WTC11 (cell line): ENCODE data around the gene ACMSD. TPM values are rescaled to one million over a fixed set of nuclear protein-coding genes. Genes with fewer than 3 reads are reported as not detected.

ENCODE experiments used
- ATAC-seq: fragments of 200-7000 bp; cut with Tn5 transposase; 2 replicates; pipeline ENCODE4 v1.10.0; 2021; ENCODE audit warnings: mild to moderate bottlenecking, moderate library complexity
- CTCF ChIA-PET: fragments of 300-600 bp; sonication (Branson Sonifier 250); formaldehyde crosslinking; loops from one replicate; lab custom pipeline; 2021; ENCODE audit warnings: antibody characterized with exemption; lab: Charles Lee
- POLR2A ChIA-PET: fragments of 350-600 bp; sonication (Branson Sonifier 250); formaldehyde crosslinking; loops from one replicate; lab custom pipeline; 2021; ENCODE audit warnings: antibody characterized with exemption; lab: Charles Lee
- DNase-seq: peaks from one replicate; pipeline ENCODE4 v3.0.0; 2021; ENCODE audit warnings: low spot score
- H3K27ac Mint-ChIP-seq: 2 replicates; pipeline ENCODE4 v1.8.0; 2021; ENCODE audit warnings: mixed read lengths
- H3K27me3 Mint-ChIP-seq: 2 replicates; pipeline ENCODE4 v1.8.0; 2021; ENCODE audit warnings: low read depth, mild to moderate bottlenecking, moderate library complexity, mixed read lengths
- H3K36me3 Mint-ChIP-seq: 2 replicates; pipeline ENCODE4 v1.8.0; 2021; ENCODE audit warnings: mixed read lengths
- H3K4me1 Mint-ChIP-seq: 2 replicates; pipeline ENCODE4 v1.8.0; 2022; ENCODE audit warnings: mixed read lengths
- H3K4me3 Mint-ChIP-seq: 2 replicates; pipeline ENCODE4 v1.8.0; 2021; ENCODE audit warnings: mild to moderate bottlenecking, moderate library complexity, mixed read lengths
- H3K9me3 Mint-ChIP-seq: 2 replicates; pipeline ENCODE4 v1.8.0; 2021; ENCODE audit warnings: mixed read lengths
- CDX4 ChIP-seq: fragments of 250-450 bp; sonication (Bioruptor Pico); IDR thresholded peaks from 2 replicates; pipeline ENCODE4 v1.9.0; 2021; ENCODE audit warnings: moderate library complexity, mild to moderate bottlenecking, inconsistent platforms, borderline replicate concordance
- JAZF1 ChIP-seq: fragments of 250-450 bp; sonication (Bioruptor Pico); IDR thresholded peaks from 2 replicates; pipeline ENCODE4 v1.9.0; 2021; ENCODE audit warnings: moderate library complexity, mild to moderate bottlenecking, inconsistent platforms
- NR2C2 ChIP-seq: sonication (generic); formaldehyde crosslinking; IDR thresholded peaks from 2 replicates; pipeline ENCODE4 v1.8.0; 2022; ENCODE audit warnings: mild to moderate bottlenecking, missing genetic modification reagents
- STAT6 ChIP-seq: sonication (generic); formaldehyde crosslinking; conservative IDR thresholded peaks from 2 replicates; pipeline ENCODE4 v1.8.1; 2023; ENCODE audit warnings: mild to moderate bottlenecking, low read depth, missing genetic modification reagents, moderate library complexity
- USF1 ChIP-seq: sonication (generic); formaldehyde crosslinking; IDR thresholded peaks from 2 replicates; pipeline ENCODE4 v1.8.0; 2022; ENCODE audit warnings: mild to moderate bottlenecking, missing genetic modification reagents
- USF2 ChIP-seq: sonication (generic); formaldehyde crosslinking; IDR thresholded peaks from 2 replicates; pipeline ENCODE4 v1.8.1; 2023; ENCODE audit warnings: mild to moderate bottlenecking, missing genetic modification reagents, moderate library complexity
- ZBTB21 ChIP-seq: sonication (generic); formaldehyde crosslinking; IDR thresholded peaks from 2 replicates; pipeline ENCODE4 v1.8.1; 2023; ENCODE audit warnings: mild to moderate bottlenecking, missing genetic modification reagents, borderline replicate concordance
- ZNF232 ChIP-seq: sonication (generic); formaldehyde crosslinking; IDR thresholded peaks from 2 replicates; pipeline ENCODE4 v1.8.0; 2022; ENCODE audit warnings: mild to moderate bottlenecking, missing genetic modification reagents
- ZNF263 ChIP-seq: sonication (generic); formaldehyde crosslinking; IDR thresholded peaks from 2 replicates; pipeline ENCODE4 v1.8.1; 2022; ENCODE audit warnings: low read depth, mild to moderate bottlenecking, moderate library complexity, missing genetic modification reagents
- total RNA-seq: library from RNA; stranded (reverse); gene quantifications from 3 replicates; pipeline ENCODE4 v1.2.3, GENCODE V29; 2021
- TF ChIP-seq, protein P1 (sequence below): fragments of 250-450 bp; sonication (Bioruptor Pico); IDR thresholded peaks from 2 replicates; pipeline ENCODE4 v1.9.0; 2021; ENCODE audit warnings: mild to moderate bottlenecking, borderline replicate concordance
- TF ChIP-seq, protein P2 (sequence below): sonication (generic); formaldehyde crosslinking; IDR thresholded peaks from 2 replicates; pipeline ENCODE4 v1.8.0; 2022; ENCODE audit warnings: mild to moderate bottlenecking, missing genetic modification reagents

The ACMSD gene
- total RNA-seq, 1 experiment from 2014 or later = not detected

DNA sequence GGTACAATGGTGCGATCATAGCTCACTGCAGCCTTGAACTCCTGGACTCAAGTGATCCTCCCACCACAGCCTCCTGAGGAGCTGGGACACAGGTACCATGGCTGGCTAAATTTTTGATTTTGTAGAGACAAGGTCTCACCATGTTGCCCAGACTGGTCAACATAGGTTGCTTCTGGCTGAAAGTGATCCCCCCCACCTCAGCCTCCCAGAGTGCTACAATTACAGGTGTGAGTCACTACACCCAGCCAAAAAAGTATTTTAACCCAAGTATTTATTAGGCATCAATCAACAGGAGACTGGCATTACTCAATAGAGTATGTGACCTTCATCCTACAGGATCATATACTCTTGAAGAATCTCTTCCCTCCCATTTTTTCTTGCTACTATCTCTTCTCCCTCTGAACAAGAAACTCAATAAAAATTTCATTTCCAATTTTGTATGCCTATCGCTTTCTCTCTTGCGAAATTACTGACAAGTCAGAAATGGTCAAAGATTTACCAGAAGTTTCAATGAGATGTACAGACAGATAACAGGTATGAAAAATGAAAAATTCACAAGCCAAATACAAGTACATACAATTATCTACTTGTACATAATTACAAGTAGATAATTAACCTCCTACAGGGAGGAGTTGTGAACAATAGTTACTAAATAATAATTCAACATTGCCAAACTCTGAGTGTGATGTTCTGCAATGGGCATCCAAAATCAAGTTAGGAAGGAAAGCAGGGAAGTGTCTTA lies 45.3 kb downstream of the ACMSD start:
- no peaks in the 10 kb centered on the region for H3K27me3 Mint-ChIP-seq
- no peak for DNase-seq
- peaks cover 4% of the 10 kb centered on the region for H3K36me3 Mint-ChIP-seq
- no peak for ATAC-seq
- peaks cover 12% of the 10 kb centered on the region for H3K9me3 Mint-ChIP-seq
- no peak overlapping the region for H3K27ac Mint-ChIP-seq
- POLR2A ChIA-PET = no interaction called here
- H3K4me1 Mint-ChIP-seq = no peaks in the 10 kb centered on the region
- CTCF ChIA-PET = no interaction called here
- H3K4me3 Mint-ChIP-seq = no peak overlapping the region
- TF ChIP-seq, protein P1, sequence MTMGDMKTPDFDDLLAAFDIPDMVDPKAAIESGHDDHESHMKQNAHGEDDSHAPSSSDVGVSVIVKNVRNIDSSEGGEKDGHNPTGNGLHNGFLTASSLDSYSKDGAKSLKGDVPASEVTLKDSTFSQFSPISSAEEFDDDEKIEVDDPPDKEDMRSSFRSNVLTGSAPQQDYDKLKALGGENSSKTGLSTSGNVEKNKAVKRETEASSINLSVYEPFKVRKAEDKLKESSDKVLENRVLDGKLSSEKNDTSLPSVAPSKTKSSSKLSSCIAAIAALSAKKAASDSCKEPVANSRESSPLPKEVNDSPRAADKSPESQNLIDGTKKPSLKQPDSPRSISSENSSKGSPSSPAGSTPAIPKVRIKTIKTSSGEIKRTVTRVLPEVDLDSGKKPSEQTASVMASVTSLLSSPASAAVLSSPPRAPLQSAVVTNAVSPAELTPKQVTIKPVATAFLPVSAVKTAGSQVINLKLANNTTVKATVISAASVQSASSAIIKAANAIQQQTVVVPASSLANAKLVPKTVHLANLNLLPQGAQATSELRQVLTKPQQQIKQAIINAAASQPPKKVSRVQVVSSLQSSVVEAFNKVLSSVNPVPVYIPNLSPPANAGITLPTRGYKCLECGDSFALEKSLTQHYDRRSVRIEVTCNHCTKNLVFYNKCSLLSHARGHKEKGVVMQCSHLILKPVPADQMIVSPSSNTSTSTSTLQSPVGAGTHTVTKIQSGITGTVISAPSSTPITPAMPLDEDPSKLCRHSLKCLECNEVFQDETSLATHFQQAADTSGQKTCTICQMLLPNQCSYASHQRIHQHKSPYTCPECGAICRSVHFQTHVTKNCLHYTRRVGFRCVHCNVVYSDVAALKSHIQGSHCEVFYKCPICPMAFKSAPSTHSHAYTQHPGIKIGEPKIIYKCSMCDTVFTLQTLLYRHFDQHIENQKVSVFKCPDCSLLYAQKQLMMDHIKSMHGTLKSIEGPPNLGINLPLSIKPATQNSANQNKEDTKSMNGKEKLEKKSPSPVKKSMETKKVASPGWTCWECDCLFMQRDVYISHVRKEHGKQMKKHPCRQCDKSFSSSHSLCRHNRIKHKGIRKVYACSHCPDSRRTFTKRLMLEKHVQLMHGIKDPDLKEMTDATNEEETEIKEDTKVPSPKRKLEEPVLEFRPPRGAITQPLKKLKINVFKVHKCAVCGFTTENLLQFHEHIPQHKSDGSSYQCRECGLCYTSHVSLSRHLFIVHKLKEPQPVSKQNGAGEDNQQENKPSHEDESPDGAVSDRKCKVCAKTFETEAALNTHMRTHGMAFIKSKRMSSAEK (CRISPR knock-in tag) = no peak
- TF ChIP-seq JAZF1 (CRISPR knock-in tag) (no peak), STAT6 (CRISPR knock-in tag) (no peak), USF1 (no peak)
- TF ChIP-seq, protein P2, sequence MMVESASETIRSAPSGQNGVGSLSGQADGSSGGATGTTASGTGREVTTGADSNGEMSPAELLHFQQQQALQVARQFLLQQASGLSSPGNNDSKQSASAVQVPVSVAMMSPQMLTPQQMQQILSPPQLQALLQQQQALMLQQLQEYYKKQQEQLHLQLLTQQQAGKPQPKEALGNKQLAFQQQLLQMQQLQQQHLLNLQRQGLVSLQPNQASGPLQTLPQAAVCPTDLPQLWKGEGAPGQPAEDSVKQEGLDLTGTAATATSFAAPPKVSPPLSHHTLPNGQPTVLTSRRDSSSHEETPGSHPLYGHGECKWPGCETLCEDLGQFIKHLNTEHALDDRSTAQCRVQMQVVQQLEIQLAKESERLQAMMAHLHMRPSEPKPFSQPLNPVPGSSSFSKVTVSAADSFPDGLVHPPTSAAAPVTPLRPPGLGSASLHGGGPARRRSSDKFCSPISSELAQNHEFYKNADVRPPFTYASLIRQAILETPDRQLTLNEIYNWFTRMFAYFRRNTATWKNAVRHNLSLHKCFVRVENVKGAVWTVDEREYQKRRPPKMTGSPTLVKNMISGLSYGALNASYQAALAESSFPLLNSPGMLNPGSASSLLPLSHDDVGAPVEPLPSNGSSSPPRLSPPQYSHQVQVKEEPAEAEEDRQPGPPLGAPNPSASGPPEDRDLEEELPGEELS (CRISPR knock-in tag) = no peak

- Mint-ChIP-seq H3K27me3 (no peaks in the 10 kb centered on the region), H3K27ac (no peak overlapping the region), H3K4me1 (no peaks in the 10 kb centered on the region), H3K36me3 (no peaks in the 10 kb centered on the region), H3K4me3 (no peak overlapping the region), H3K9me3 (peaks cover 5% of the 10 kb centered on the region; the same call in 1 of the 2 replicates)
- CTCF ChIA-PET = no interaction called here
- ATAC-seq (no peak), DNase-seq (no peak)
- TF ChIP-seq CDX4 (CRISPR knock-in tag) (no peak), USF2 (no peak), ZNF263 (CRISPR knock-in tag) (no peak), ZBTB21 (CRISPR knock-in tag) (no peak), ZNF232 (CRISPR knock-in tag) (no peak), NR2C2 (CRISPR knock-in tag) (no peak)
- POLR2A ChIA-PET = no interaction called here
Observed at GRCh38 chr2:134884435-134884834, 46.0 kb downstream of the ACMSD start.
